ENCODE data around the gene NDUFB10. TPM values are rescaled to one million over a fixed set of nuclear protein-coding genes. Genes with fewer than 3 reads are reported as not detected.

The NDUFB10 gene
- total RNA-seq, 2 donors from 2014 or later: 39.2 to 86.1 TPM

- peaks cover 4 to 8% of the 10 kb centered on the region in 2 donors for H3K36me3 ChIP-seq (replicated peaks in 1 of 2; ENCODE audit: insufficient read depth in 1 of 2, low read depth in 2 of 2)
- peak overlapping the region; percentile 68 to 78 for H3K4me3 ChIP-seq
- peaks cover 38% of the 10 kb centered on the region for H3K4me1 ChIP-seq
- TF ChIP-seq CTCF (IDR thresholded peaks at IDR 0.05): no peak
- TF ChIP-seq POLR2A (IDR thresholded peaks at IDR 0.05): no peak
- no peaks in the 10 kb centered on the region for H3K9me3 ChIP-seq
- WGBS, 2 donors: 4 to 16% methylated on average over 7 to 24 of the region's 24 CpGs
- DNase-seq (no peak), ATAC-seq (no peak)
- no peaks in the 10 kb centered on the region for H3K27me3 ChIP-seq
- H3K27ac ChIP-seq: peak overlapping the region; percentile 90 to 97 (median 95)
- intact Hi-C loops (cut with DNase I): no loop called here
Measured at GRCh38 chr16:1965396-1966001, 6.2 kb downstream of the NDUFB10 start.

DNA sequence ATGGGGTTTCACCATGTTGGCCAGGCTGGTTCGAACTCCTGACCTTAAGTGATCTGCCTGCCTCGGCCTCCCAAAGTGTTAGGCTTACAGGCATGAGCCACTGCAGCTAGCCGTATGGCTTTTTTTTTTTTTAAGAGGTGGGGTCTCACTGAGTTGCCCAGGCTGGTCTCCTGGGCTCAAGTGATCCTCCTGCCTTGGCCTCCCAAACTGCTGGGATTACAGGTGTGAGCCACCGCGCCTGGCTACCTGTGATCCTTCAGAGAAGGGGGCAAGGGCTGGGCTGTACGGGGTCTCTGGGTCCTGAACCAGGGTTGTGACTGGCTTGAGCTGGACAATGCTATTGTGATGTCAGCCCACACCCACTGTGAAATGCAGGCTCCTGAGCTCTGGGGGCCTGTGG is 7.1 kb downstream of the NDUFB10 start, which contains the start of gene RNF151:
TSS of gene RNF151 (plus strand) at position 397 of the 400 bp plus-strand sequence. CDS start 26 bp downstream, outside the sequence.
- no peaks in the 10 kb centered on the region for H3K27me3 ChIP-seq
- H3K27ac ChIP-seq: peak within 1 kb of the TSS in 2 of 4 donors; percentile 96 to 97
- intact Hi-C loops (cut with DNase I): no loop called here
- H3K36me3 ChIP-seq (replicated peaks in 1 of 2; ENCODE audit: insufficient read depth in 1 of 2, low read depth in 2 of 2): peaks cover 4 to 8% of the 10 kb centered on the region in 2 donors
- peak within 1 kb of the TSS in 1 of 2 donors; percentile 68 for H3K4me3 ChIP-seq
- peaks cover 38% of the 10 kb centered on the region for H3K4me1 ChIP-seq
- 95 to 96% methylated on average over 5 to 6 of the region's 6 CpGs for whole genome bisulfite sequencing, 2 donors
- H3K9me3 ChIP-seq: no peaks in the 10 kb centered on the region
- TF ChIP-seq POLR2A (IDR thresholded peaks at IDR 0.05): no peak
- TF ChIP-seq CTCF (IDR thresholded peaks at IDR 0.05): no peak
- DNase-seq: no peak
- ATAC-seq: no peak

- Histone ChIP-seq H3K36me3 (replicated peaks in 1 of 2; ENCODE audit: insufficient read depth in 1 of 2, low read depth in 2 of 2) (no peaks in the 10 kb centered on the region), H3K27me3 (no peaks in the 10 kb centered on the region), H3K27ac (no peak overlapping the region), H3K4me3 (no peak overlapping the region), H3K4me1 (peaks cover 34% of the 10 kb centered on the region), H3K9me3 (no peaks in the 10 kb centered on the region)
- no peak for DNase-seq
- intact Hi-C loops (cut with DNase I): no loop called here
- ATAC-seq: no peak
- no peak for TF ChIP-seq POLR2A (IDR thresholded peaks at IDR 0.05)
- no peak for TF ChIP-seq CTCF (IDR thresholded peaks at IDR 0.05)
- 78 to 93% methylated on average over 3 to 28 of the region's 41 CpGs for WGBS, 2 donors
Measured at GRCh38 chr16:1968146-1968953, 9.0 kb downstream of the NDUFB10 start.

- Histone ChIP-seq H3K4me3 (peak within 1 kb of the TSS; percentile 62 to 94), H3K27me3 (no peaks in the 10 kb centered on the region), H3K9me3 (no peaks in the 10 kb centered on the region), H3K4me1 (peaks cover 28% of the 10 kb centered on the region), H3K27ac (peak within 1 kb of the TSS; percentile 76 to 96 (median 92)), H3K36me3 (replicated peaks in 1 of 2; ENCODE audit: insufficient read depth in 1 of 2, low read depth in 2 of 2) (peaks cover 0 to 15% of the 10 kb centered on the region in 2 donors)
- intact Hi-C loops (cut with DNase I): no loop called here
- peak; percentile 92 to 94 (median 94) for DNase-seq
- 0% methylated on average over 3 to 66 of the region's 78 CpGs for WGBS, 2 donors
- peak; percentile 95 for ATAC-seq
- TF ChIP-seq CTCF (IDR thresholded peaks at IDR 0.05): peak in 2 of 7 experiments; percentile 11 to 38
- peak; percentile 80 to 95 (median 95) for TF ChIP-seq POLR2A (IDR thresholded peaks at IDR 0.05)
Measured at GRCh38 chr16:1971796-1972489, 12.6 kb downstream of the NDUFB10 start, which contains the start of gene TBL3. Gene TBL3 (plus strand): TSS chr16:1972053. CDS start chr16:1972165, 112 bp downstream.

Data from body of pancreas (tissue), 4 donors.